ENCODE measurements around the gene SEMA6D. TPM values are rescaled to one million over a fixed set of nuclear protein-coding genes. Genes with fewer than 3 reads are reported as not detected.

SEMA6D gene
- total RNA-seq, 5 donors from 2014 or later (not counting 1 experiment from before 2014, with no cell fraction given), result 0.06 TPM; not detected in 4

GRCh38 chr15:47743886-47744285 lies 26.6 kb downstream of the SEMA6D start:
- Histone ChIP-seq H3K27ac (ENCODE audit: low read length) (no peak overlapping the region), H3K27me3 (replicated peaks in 1 of 2; ENCODE audit: control insufficient read depth in 2 of 2, extremely low read depth in 1 of 2, insufficient read depth in 2 of 2, low read length in 1 of 2) (no peaks in the 10 kb centered on the region), H3K9me3 (no peaks in the 10 kb centered on the region), H3K4me1 (ENCODE audit: control insufficient read depth in 1 of 2, extremely low read depth in 1 of 2, insufficient read depth in 2 of 2, low read length in 2 of 2) (no peaks in the 10 kb centered on the region), H3K36me3 (ENCODE audit: control insufficient read depth in 2 of 2, extremely low read depth in 1 of 2, insufficient read depth in 1 of 2, low read length in 1 of 2) (no peaks in the 10 kb centered on the region), H3K4me3 (ENCODE audit: control insufficient read depth in 1 of 2, extremely low read depth in 1 of 2, low read length in 1 of 2) (no peak overlapping the region)
- Mint-ChIP-seq H3K27me3 (no peaks in the 10 kb centered on the region), H3K27ac (no peak overlapping the region), H3K4me3 (no peak overlapping the region), H3K4me1 (no peaks in the 10 kb centered on the region), H3K9me3 (no peaks in the 10 kb centered on the region), H3K36me3 (no peaks in the 10 kb centered on the region)
- no CpG with 5 or more reads among the region's 1 CpG for WGBS (ENCODE audit: insufficient coverage)
- no peak for ATAC-seq (replicated peaks in 1 of 4)
- ChIA-PET POLR2A (no interaction called here), CTCF (no interaction called here)
- DNase-seq, result no peak

GRCh38 chr15:47744496-47744895 lies 27.2 kb downstream of the SEMA6D start:
- ChIA-PET POLR2A (no interaction called here), CTCF (no interaction called here)
- 82% methylated on average over 7 of the region's 10 CpGs for WGBS (ENCODE audit: insufficient coverage)
- no peak overlapping the region for H3K4me3 ChIP-seq (ENCODE audit: control insufficient read depth in 1 of 2, extremely low read depth in 1 of 2, low read length in 1 of 2)
- DNase-seq (no peak), ATAC-seq (replicated peaks in 1 of 4) (no peak)
- Mint-ChIP-seq H3K4me3 (no peak overlapping the region), H3K4me1 (no peaks in the 10 kb centered on the region), H3K9me3 (no peaks in the 10 kb centered on the region), H3K36me3 (no peaks in the 10 kb centered on the region), H3K27ac (no peak overlapping the region), H3K27me3 (no peaks in the 10 kb centered on the region)
- no peaks in the 10 kb centered on the region for H3K9me3 ChIP-seq
- no peaks in the 10 kb centered on the region for H3K4me1 ChIP-seq (ENCODE audit: control insufficient read depth in 1 of 2, extremely low read depth in 1 of 2, insufficient read depth in 2 of 2, low read length in 2 of 2)
- no peak overlapping the region for H3K27ac ChIP-seq (ENCODE audit: low read length)
- H3K27me3 ChIP-seq (replicated peaks in 1 of 2; ENCODE audit: control insufficient read depth in 2 of 2, extremely low read depth in 1 of 2, insufficient read depth in 2 of 2, low read length in 1 of 2), result no peaks in the 10 kb centered on the region
- no peaks in the 10 kb centered on the region for H3K36me3 ChIP-seq (ENCODE audit: control insufficient read depth in 2 of 2, extremely low read depth in 1 of 2, insufficient read depth in 1 of 2, low read length in 1 of 2)

- Histone ChIP-seq H3K4me1 (ENCODE audit: control insufficient read depth in 1 of 2, extremely low read depth in 1 of 2, insufficient read depth in 2 of 2, low read length in 2 of 2) (no peaks in the 10 kb centered on the region), H3K27me3 (replicated peaks in 1 of 2; ENCODE audit: control insufficient read depth in 2 of 2, extremely low read depth in 1 of 2, insufficient read depth in 2 of 2, low read length in 1 of 2) (no peaks in the 10 kb centered on the region), H3K27ac (ENCODE audit: low read length) (no peak overlapping the region), H3K36me3 (ENCODE audit: control insufficient read depth in 2 of 2, extremely low read depth in 1 of 2, insufficient read depth in 1 of 2, low read length in 1 of 2) (no peaks in the 10 kb centered on the region), H3K9me3 (no peaks in the 10 kb centered on the region), H3K4me3 (ENCODE audit: control insufficient read depth in 1 of 2, extremely low read depth in 1 of 2, low read length in 1 of 2) (no peak overlapping the region)
- no peaks in the 10 kb centered on the region for H3K4me1 Mint-ChIP-seq
- H3K36me3 Mint-ChIP-seq, result no peaks in the 10 kb centered on the region
- no peaks in the 10 kb centered on the region for H3K9me3 Mint-ChIP-seq
- ATAC-seq (replicated peaks in 1 of 4) (no peak), DNase-seq (no peak)
- H3K27me3 Mint-ChIP-seq, result no peaks in the 10 kb centered on the region
- WGBS (ENCODE audit: insufficient coverage), result no CpG with 5 or more reads among the region's 2 CpGs
- H3K27ac Mint-ChIP-seq, result no peak overlapping the region
- ChIA-PET POLR2A (no interaction called here), CTCF (no interaction called here)
- no peak overlapping the region for H3K4me3 Mint-ChIP-seq
Measured at GRCh38 chr15:47744973-47745372, 27.7 kb downstream of the SEMA6D start.

GRCh38 chr15:47746516-47746915 lies 29.2 kb downstream of the SEMA6D start:
- Mint-ChIP-seq H3K4me3 (no peak overlapping the region), H3K9me3 (no peaks in the 10 kb centered on the region), H3K4me1 (no peaks in the 10 kb centered on the region), H3K36me3 (no peaks in the 10 kb centered on the region), H3K27ac (no peak overlapping the region), H3K27me3 (no peaks in the 10 kb centered on the region)
- CTCF ChIA-PET, result no interaction called here
- no CpG with 5 or more reads among the region's 3 CpGs for whole genome bisulfite sequencing (ENCODE audit: insufficient coverage)
- DNase-seq (no peak), ATAC-seq (replicated peaks in 1 of 4) (no peak)
- Histone ChIP-seq H3K27me3 (replicated peaks in 1 of 2; ENCODE audit: control insufficient read depth in 2 of 2, extremely low read depth in 1 of 2, insufficient read depth in 2 of 2, low read length in 1 of 2) (no peaks in the 10 kb centered on the region), H3K9me3 (no peaks in the 10 kb centered on the region), H3K27ac (ENCODE audit: low read length) (no peak overlapping the region), H3K36me3 (ENCODE audit: control insufficient read depth in 2 of 2, extremely low read depth in 1 of 2, insufficient read depth in 1 of 2, low read length in 1 of 2) (no peaks in the 10 kb centered on the region), H3K4me3 (ENCODE audit: control insufficient read depth in 1 of 2, extremely low read depth in 1 of 2, low read length in 1 of 2) (no peak overlapping the region), H3K4me1 (ENCODE audit: control insufficient read depth in 1 of 2, extremely low read depth in 1 of 2, insufficient read depth in 2 of 2, low read length in 2 of 2) (no peaks in the 10 kb centered on the region)
- POLR2A ChIA-PET, result no interaction called here

GRCh38 chr15:47750030-47750739 lies 32.9 kb downstream of the SEMA6D start:
- DNase-seq (no peak), ATAC-seq (replicated peaks in 1 of 4) (no peak)
- Histone ChIP-seq H3K4me3 (ENCODE audit: control insufficient read depth in 1 of 2, extremely low read depth in 1 of 2, low read length in 1 of 2) (no peak overlapping the region), H3K4me1 (ENCODE audit: control insufficient read depth in 1 of 2, extremely low read depth in 1 of 2, insufficient read depth in 2 of 2, low read length in 2 of 2) (no peaks in the 10 kb centered on the region), H3K27ac (ENCODE audit: low read length) (no peak overlapping the region), H3K27me3 (replicated peaks in 1 of 2; ENCODE audit: control insufficient read depth in 2 of 2, extremely low read depth in 1 of 2, insufficient read depth in 2 of 2, low read length in 1 of 2) (no peaks in the 10 kb centered on the region), H3K9me3 (no peaks in the 10 kb centered on the region), H3K36me3 (ENCODE audit: control insufficient read depth in 2 of 2, extremely low read depth in 1 of 2, insufficient read depth in 1 of 2, low read length in 1 of 2) (no peaks in the 10 kb centered on the region)
- ChIA-PET POLR2A (no interaction called here), CTCF (no interaction called here)
- H3K27ac Mint-ChIP-seq, result no peak overlapping the region
- no peaks in the 10 kb centered on the region for H3K36me3 Mint-ChIP-seq
- 83% methylated on average over 1 of the region's 2 CpGs for WGBS (ENCODE audit: insufficient coverage)
- H3K4me1 Mint-ChIP-seq, result no peaks in the 10 kb centered on the region
- no peak overlapping the region for H3K4me3 Mint-ChIP-seq
- peaks cover 8 to 21% (median 15%) of the 10 kb centered on the region in 3 donors for H3K9me3 Mint-ChIP-seq
- H3K27me3 Mint-ChIP-seq, result no peaks in the 10 kb centered on the region

GRCh38 chr15:47750740-47751262 lies 33.5 kb downstream of the SEMA6D start:
- no peaks in the 10 kb centered on the region for H3K4me1 Mint-ChIP-seq
- Histone ChIP-seq H3K4me3 (ENCODE audit: control insufficient read depth in 1 of 2, extremely low read depth in 1 of 2, low read length in 1 of 2) (no peak overlapping the region), H3K27ac (ENCODE audit: low read length) (no peak overlapping the region), H3K36me3 (ENCODE audit: control insufficient read depth in 2 of 2, extremely low read depth in 1 of 2, insufficient read depth in 1 of 2, low read length in 1 of 2) (no peaks in the 10 kb centered on the region), H3K4me1 (ENCODE audit: control insufficient read depth in 1 of 2, extremely low read depth in 1 of 2, insufficient read depth in 2 of 2, low read length in 2 of 2) (no peaks in the 10 kb centered on the region), H3K9me3 (no peaks in the 10 kb centered on the region), H3K27me3 (replicated peaks in 1 of 2; ENCODE audit: control insufficient read depth in 2 of 2, extremely low read depth in 1 of 2, insufficient read depth in 2 of 2, low read length in 1 of 2) (no peaks in the 10 kb centered on the region)
- WGBS (ENCODE audit: insufficient coverage), result 100% methylated on average over 1 of the region's 4 CpGs
- H3K36me3 Mint-ChIP-seq, result no peaks in the 10 kb centered on the region
- no peak overlapping the region for H3K4me3 Mint-ChIP-seq
- peaks cover 8 to 24% (median 15%) of the 10 kb centered on the region in 3 donors for H3K9me3 Mint-ChIP-seq
- CTCF ChIA-PET, result no interaction called here
- DNase-seq (no peak), ATAC-seq (replicated peaks in 1 of 4) (no peak)
- no peaks in the 10 kb centered on the region for H3K27me3 Mint-ChIP-seq
- POLR2A ChIA-PET, result no interaction called here
- H3K27ac Mint-ChIP-seq, result no peak overlapping the region

GRCh38 chr15:47753591-47753990 lies 36.3 kb downstream of the SEMA6D start:
- no peak for ATAC-seq (replicated peaks in 1 of 4)
- H3K9me3 Mint-ChIP-seq, result peaks cover 8 to 27% (median 15%) of the 10 kb centered on the region in 3 donors
- H3K27me3 ChIP-seq (replicated peaks in 1 of 2; ENCODE audit: control insufficient read depth in 2 of 2, extremely low read depth in 1 of 2, insufficient read depth in 2 of 2, low read length in 1 of 2), result no peaks in the 10 kb centered on the region
- H3K4me1 Mint-ChIP-seq, result no peaks in the 10 kb centered on the region
- H3K9me3 ChIP-seq, result no peaks in the 10 kb centered on the region
- H3K27ac ChIP-seq (ENCODE audit: low read length), result no peak overlapping the region
- CTCF ChIA-PET, result no interaction called here
- H3K27me3 Mint-ChIP-seq, result no peaks in the 10 kb centered on the region
- H3K36me3 ChIP-seq (ENCODE audit: control insufficient read depth in 2 of 2, extremely low read depth in 1 of 2, insufficient read depth in 1 of 2, low read length in 1 of 2), result no peaks in the 10 kb centered on the region
- no peak for DNase-seq
- POLR2A ChIA-PET, result no interaction called here
- 100% methylated on average over 1 of the region's 4 CpGs for WGBS (ENCODE audit: insufficient coverage)
- H3K4me3 ChIP-seq (ENCODE audit: control insufficient read depth in 1 of 2, extremely low read depth in 1 of 2, low read length in 1 of 2), result no peak overlapping the region
- H3K27ac Mint-ChIP-seq, result no peak overlapping the region
- H3K36me3 Mint-ChIP-seq, result no peaks in the 10 kb centered on the region
- H3K4me3 Mint-ChIP-seq, result no peak overlapping the region
- no peaks in the 10 kb centered on the region for H3K4me1 ChIP-seq (ENCODE audit: control insufficient read depth in 1 of 2, extremely low read depth in 1 of 2, insufficient read depth in 2 of 2, low read length in 2 of 2)

All from T-cell (primary cell).